GM18517 (cell line): Measurements from ENCODE around the gene USP44.

Experiments
- ATAC-seq: cut with Tn5 transposase; IDR thresholded peaks from one replicate; pipeline ENCODE4 v1.9.1; 2021; ENCODE audit warnings: mild to moderate bottlenecking, moderate library complexity; ENCODE audit not compliant: unreplicated experiment

The USP44 gene

GRCh38 chr12:95548539-95549391 lies 2.5 kb downstream of the USP44 start:
- no peak for ATAC-seq

- no peak for ATAC-seq
These were observed 3.2 kb downstream of the USP44 start for GRCh38 chr12:95548056-95548538.

GRCh38 chr12:95547522-95548055 lies 3.7 kb downstream of the USP44 start:
- ATAC-seq = no peak

- ATAC-seq = no peak
These were observed 4.8 kb downstream of the USP44 start for GRCh38 chr12:95546491-95546813.

GRCh38 chr12:95545731-95546490 lies 5.4 kb downstream of the USP44 start:
- no peak for ATAC-seq

- no peak for ATAC-seq
These were observed 6.0 kb downstream of the USP44 start for GRCh38 chr12:95545303-95545702.

GRCh38 chr12:95544756-95545155 lies 6.5 kb downstream of the USP44 start:
- ATAC-seq = no peak

GRCh38 chr12:95543305-95543704 lies 8.0 kb downstream of the USP44 start:
- ATAC-seq = no peak

GRCh38 chr12:95541436-95541835 lies 9.8 kb downstream of the USP44 start:
- ATAC-seq = no peak

GRCh38 chr12:95538656-95539055 lies 12.6 kb downstream of the USP44 start:
- ATAC-seq = no peak

GRCh38 chr12:95538006-95538405 lies 13.3 kb downstream of the USP44 start:
- ATAC-seq = no peak

- ATAC-seq = no peak
These were observed 17.3 kb downstream of the USP44 start for GRCh38 chr12:95533985-95534384.

GRCh38 chr12:95532851-95533250 lies 18.4 kb downstream of the USP44 start:
- no peak for ATAC-seq

- ATAC-seq = no peak
These were observed 21.5 kb downstream of the USP44 start for GRCh38 chr12:95529693-95530225.

GRCh38 chr12:95528431-95528830 lies 22.8 kb downstream of the USP44 start:
- no peak for ATAC-seq

GRCh38 chr12:95522692-95523091 lies 28.6 kb downstream of the USP44 start:
- no peak for ATAC-seq

- ATAC-seq = no peak
These were observed 30.5 kb downstream of the USP44 start for GRCh38 chr12:95520816-95521215.

GRCh38 chr12:95518944-95519343 lies 32.3 kb downstream of the USP44 start:
- no peak for ATAC-seq

- no peak for ATAC-seq
These were observed 34.0 kb downstream of the USP44 start for GRCh38 chr12:95517246-95517645.

GRCh38 chr12:95516757-95517156 lies 34.5 kb downstream of the USP44 start:
- no peak for ATAC-seq

- no peak for ATAC-seq
These were observed 36.1 kb downstream of the USP44 start for GRCh38 chr12:95515197-95515596.

GRCh38 chr12:95513599-95513998 lies 37.7 kb downstream of the USP44 start:
- no peak for ATAC-seq
